CD4-positive, alpha-beta T cell treated with Interferon alpha-2 for 1 hour (primary cell): ENCODE results near the gene CCDC93.
A peak's percentile ranks its signal among the peaks of the same experiment; 100 is the strongest.

Source experiments
- DNase-seq, 2 donors: peaks; one replicate each; pipeline ENCODE4 v3.0.0-alpha.2; 2020 to 2022

CCDC93 gene

DNA sequence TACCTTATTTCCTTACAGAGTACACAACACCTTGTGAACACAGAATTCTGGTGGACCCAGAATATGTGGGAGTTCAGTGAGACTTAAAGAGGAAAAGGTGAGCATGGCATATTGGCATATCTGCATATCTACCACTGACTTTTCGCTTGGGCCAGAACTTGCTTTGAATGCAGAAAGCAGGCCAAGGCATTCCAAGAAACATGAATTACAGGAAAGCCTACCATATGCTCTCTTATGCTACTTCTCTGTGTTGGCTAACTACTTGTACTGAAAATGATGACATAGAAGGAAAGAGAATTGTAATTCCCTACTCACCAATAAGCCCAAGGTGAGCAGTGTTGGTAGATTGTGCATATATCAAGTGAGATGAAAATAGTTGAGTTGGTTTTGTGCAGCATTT, 31.4 kb upstream of the CCDC93 start:
- DNase-seq = no peak

DNA sequence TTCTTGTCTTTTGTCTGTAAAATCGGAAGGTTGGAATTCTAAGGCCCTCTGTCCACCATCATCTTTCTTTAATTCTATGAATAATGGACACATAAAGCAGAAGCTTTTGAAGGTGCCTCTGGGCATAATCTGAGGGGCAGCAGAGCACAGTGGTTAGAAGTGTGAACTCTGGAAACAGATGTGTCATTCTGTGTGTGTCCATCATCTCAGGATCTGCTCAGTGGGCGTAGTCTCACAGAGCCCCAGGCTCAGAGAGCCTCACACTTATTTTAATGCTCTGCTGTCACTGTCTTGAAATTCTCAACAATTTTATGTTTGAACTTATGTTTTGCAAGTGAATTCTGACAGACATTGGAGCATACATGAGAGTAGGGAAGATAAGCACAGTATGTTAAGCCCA, 31.0 kb upstream of the CCDC93 start:
- no peak for DNase-seq

GRCh38 chr2:118044103-118044716, 30.3 kb upstream of the CCDC93 start:
- no peak for DNase-seq

DNA sequence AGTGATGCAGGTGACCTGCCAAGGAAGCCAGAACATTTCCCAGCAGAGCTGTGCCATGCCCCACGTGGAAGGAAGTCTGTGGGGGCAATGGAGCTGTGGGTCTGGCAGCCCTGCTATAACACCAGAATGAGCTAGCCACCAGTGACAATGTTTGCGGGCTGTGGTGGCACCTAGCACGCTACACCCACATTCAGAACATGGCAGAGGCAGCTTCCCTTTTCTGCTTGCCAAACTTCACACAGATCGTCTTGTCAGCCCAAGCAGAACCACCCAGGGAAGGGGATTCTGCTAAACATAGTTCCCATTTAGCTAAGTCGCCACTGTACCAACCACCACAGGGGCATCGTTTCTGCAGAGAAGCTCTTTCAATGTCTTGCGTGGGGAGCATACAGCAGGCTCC, 27.0 kb upstream of the CCDC93 start:
- DNase-seq = no peak

DNA sequence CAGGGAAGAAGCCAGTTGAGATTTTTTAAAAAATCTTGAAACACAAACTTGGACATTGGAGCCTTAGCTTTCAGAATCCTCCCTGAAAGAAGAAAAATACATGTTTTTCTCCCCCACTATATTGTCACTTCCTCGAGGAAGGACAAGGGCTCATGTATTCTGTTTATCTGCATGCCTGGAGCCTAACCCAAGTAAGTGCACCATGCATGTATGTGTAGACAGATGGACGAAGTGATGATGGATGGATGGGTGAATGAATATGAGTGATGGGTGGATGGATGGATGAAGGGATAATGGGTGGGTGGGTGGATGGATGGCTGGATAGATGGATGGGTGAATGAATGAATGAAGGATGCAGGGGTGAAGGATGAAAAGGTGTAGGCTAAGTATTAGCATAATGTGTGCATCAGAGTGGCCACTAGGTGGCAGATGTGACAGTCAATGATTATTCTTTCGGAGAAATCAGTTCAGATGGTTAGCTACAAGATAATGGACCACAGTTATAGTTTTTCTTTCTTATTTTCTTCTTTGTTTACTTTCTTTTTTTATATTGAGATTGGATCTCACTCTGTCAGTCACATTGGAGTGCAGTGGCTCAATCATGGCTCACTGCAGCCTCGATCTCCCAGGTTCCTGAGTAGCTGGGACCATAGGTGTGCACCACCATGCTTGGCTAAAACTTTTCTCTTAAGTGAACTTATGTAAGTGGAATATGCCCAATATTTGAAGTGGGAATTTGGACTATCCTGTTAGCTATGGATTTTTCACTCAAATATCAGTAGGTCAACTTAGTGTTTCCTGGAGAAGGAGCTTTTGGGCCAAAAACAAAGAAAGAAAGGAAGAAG, 18.5 kb upstream of the CCDC93 start:
- DNase-seq = peak; percentile 24 to 47

DNA sequence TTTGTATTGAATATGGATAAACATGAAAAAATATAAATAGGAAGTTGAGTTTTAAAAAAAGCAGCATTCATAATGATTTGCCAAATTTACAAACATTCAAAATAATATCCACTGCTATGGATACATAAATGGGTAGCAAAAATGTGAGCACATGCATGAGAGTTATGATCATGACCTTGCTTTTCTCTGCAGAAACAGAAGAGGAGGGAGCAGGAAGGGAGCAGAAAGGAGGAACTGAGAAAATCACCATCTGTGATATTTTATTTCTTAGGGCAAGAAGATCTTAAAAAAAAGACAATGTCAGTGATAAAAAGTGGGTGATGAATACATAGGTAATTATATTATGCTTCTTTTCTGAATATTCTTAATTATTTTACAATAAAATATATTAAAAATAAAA, 17.7 kb upstream of the CCDC93 start:
- DNase-seq = no peak

DNA sequence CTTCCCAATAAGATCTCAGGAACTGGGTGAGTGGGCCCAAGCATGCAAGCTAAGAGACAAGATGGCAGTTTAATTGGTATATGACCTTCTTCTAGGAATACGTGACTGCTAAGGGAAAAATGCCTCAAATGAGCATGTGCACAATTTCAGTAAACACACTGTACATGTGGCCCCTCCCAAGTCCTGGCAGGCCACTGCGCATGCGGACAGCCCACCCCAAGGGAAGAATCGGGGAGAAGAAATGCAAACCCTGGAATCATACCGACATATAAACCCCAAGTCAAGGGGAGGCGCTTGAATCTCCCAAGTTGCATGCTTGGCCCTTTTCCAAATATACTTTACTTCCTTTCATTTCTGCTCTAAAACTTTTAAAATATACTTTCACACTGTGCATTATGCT, 15.2 kb upstream of the CCDC93 start:
- DNase-seq = no peak

- no peak for DNase-seq
Observed at GRCh38 chr2:118021356-118021755, 7.5 kb upstream of the CCDC93 start.

DNA sequence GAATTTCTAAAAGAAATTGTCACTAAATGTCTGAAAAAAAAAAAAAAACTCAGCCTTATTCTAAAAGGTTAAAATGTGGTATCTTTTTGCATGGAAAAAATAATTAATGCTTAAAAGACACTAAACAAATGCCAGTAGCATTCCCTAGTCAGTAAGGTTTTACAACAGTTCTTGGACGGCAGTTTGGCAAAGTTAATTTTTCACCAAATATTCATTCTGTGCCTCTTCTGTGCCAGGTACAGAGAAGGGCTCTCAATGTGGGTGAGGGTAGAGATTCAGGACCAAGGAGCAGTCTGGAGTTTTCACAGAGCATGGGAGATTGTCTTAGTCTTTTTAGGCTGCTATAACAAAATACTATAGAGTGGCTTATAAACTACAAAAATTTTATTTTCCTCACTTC, 6.0 kb upstream of the CCDC93 start:
- no peak for DNase-seq

- DNase-seq = peak in 1 of 2 donors; percentile 53
Observed at GRCh38 chr2:118016911-118017310, 3.0 kb upstream of the CCDC93 start.

DNA sequence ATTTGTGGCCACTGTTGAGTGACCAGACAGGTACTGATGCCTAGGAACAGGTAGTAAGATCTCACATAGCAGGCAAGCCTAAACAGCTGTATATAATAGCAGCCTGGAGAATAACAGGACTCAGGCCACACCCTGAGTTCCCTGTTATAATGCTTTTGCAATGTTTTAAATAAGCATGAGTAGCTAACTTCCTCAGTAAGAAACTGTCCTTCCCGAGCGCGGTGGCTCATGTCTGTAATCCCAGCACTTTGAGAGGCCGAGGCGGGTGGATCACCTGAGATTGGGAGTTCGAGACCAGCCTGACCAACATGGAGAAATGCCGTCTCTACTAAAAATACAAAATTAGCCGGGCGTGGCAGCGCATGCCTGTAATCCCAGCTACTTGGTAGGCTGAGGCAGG, 1.9 kb upstream of the CCDC93 start:
- DNase-seq = peak in 1 of 2 donors; percentile 18

GRCh38 chr2:118014492-118014824, 588 bp upstream of the CCDC93 start:
- DNase-seq = peak in 1 of 2 donors; percentile 5

DNA sequence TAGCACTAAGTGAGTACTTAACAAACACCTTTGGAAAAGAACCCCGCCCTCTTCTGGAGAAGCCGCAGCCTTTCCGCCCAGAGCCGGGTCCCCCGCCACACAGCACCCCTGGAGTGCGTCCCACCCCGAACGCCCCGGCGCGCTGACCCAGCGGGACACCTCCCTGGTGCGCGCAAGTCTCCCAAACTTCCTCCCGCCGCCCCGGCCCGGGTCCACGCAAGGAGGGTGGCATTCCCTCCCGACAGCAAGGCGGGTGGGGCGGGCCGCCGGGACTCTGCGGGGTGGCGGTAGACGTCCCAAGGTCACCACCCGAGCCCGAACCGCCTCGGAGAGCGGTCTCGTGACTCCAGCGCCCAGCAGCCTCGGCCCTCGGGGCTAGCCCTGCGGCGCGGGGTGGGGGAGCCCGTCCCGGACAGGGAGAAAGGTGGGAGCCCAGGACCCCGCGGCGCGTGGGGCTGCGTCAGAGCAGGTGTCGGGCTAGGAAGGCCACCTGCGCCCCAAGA, 598 bp downstream of the CCDC93 start:
- DNase-seq = peak; percentile 6 to 40

GRCh38 chr2:118012778-118013177, 1.1 kb downstream of the CCDC93 start:
- no peak for DNase-seq

GRCh38 chr2:118010473-118010872, 3.4 kb downstream of the CCDC93 start:
- no peak for DNase-seq

DNA sequence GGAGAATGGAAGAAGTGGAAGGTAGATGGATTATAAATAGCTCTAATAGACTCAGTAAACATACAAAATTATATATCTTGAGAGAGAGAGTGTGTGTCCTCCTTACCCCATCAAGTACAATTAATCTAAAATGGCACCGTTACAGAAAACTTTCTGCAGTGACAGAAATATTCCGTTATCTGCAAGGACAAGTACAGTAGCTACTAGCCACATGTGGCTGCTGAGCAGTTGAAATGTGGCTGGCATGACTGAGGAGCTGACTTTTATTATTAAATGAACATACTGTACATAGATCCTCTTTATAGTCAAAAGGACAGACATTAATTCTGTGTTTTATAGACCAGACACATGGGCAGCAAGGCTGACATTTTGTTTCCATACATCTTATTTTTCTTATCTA, 7.0 kb downstream of the CCDC93 start:
- DNase-seq = no peak

- DNase-seq = no peak
Observed at GRCh38 chr2:118006326-118006725, 7.5 kb downstream of the CCDC93 start.

DNA sequence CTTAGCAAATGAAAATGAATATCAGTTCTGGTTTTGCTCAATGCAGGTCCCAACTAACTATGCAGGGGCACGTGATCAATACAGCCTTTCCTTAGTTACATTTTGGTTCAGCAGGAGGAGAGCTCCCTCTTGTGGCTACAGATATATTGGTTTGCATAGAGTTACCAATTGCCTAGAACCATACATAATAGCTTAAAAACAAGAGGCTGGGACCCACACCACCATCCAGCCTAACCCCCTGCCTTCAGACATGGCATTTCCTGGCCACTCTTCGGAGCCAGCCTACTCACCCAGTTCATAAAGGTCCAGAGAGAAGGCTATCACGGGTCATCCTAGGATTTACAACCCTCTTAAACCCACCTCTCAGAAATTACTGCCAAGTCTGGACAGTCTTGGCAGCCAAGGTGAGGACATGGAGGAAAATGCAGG, 10.5 kb downstream of the CCDC93 start:
- DNase-seq = peak; percentile 58 to 84

GRCh38 chr2:118000041-118000440, 13.8 kb downstream of the CCDC93 start:
- no peak for DNase-seq

- DNase-seq = no peak
Observed at GRCh38 chr2:117997872-117998454, 15.9 kb downstream of the CCDC93 start.

GRCh38 chr2:117996525-117996924, 17.3 kb downstream of the CCDC93 start:
- no peak for DNase-seq

- no peak for DNase-seq
Observed at GRCh38 chr2:117994729-117995128, 19.1 kb downstream of the CCDC93 start.

GRCh38 chr2:117989854-117990438, 23.9 kb downstream of the CCDC93 start:
- DNase-seq = no peak

- no peak for DNase-seq
Observed at GRCh38 chr2:117987121-117987520, 26.7 kb downstream of the CCDC93 start.
